Measurements from ENCODE around the gene BCAS3. TPM values are rescaled to one million over a fixed set of nuclear protein-coding genes. Genes with fewer than 3 reads are reported as not detected.
A peak's percentile ranks its signal among the peaks of the same experiment; 100 is the strongest.

Gene BCAS3
- polyA plus RNA-seq, 1 experiment: 17.5 TPM

GRCh38 chr17:61245706-61246135 is 568.1 kb downstream of the BCAS3 start:
- Histone ChIP-seq H3K4me3 (ENCODE audit: low read depth, low read length) (no peak overlapping the region), H3K9me3 (ENCODE audit: control insufficient read depth, insufficient read depth, low read length) (no peaks in the 10 kb centered on the region), H3K27me3 (ENCODE audit: control insufficient read depth, insufficient read depth, low read length) (no peaks in the 10 kb centered on the region), H3K27ac (ENCODE audit: low read depth, low read length) (no peak overlapping the region)
- no peak for TF ChIP-seq CTCF (IDR thresholded peaks at IDR 0.05; ENCODE audit: low read depth, low read length)
- DNase-seq (ENCODE audit: low read depth, low spot score): no peak
- ChIA-PET CTCF (interaction anchor here (0.7 to 0.9 kb wide), 3 partner anchors 43 to 274 kb away, joined by 3 to 11 read pairs (median 4); no protein-coding TSS in a partner anchor), POLR2A (no interaction called here)

- H3K27ac ChIP-seq (ENCODE audit: low read depth, low read length): no peak overlapping the region
- CTCF ChIA-PET: interaction anchor here (0.7 kb wide), 1 partner anchor 14 kb away, joined by 3 read pairs; no protein-coding TSS in a partner anchor
These were observed 569.8 kb downstream of the BCAS3 start for GRCh38 chr17:61247439-61247838.

GRCh38 chr17:61248399-61248798 is 570.7 kb downstream of the BCAS3 start:
- POLR2A ChIA-PET: no interaction called here
- Histone ChIP-seq H3K27me3 (ENCODE audit: control insufficient read depth, insufficient read depth, low read length) (no peaks in the 10 kb centered on the region), H3K9me3 (ENCODE audit: control insufficient read depth, insufficient read depth, low read length) (no peaks in the 10 kb centered on the region), H3K27ac (ENCODE audit: low read depth, low read length) (no peak overlapping the region), H3K4me3 (ENCODE audit: low read depth, low read length) (no peak overlapping the region)
- DNase-seq (ENCODE audit: low read depth, low spot score): no peak
- CTCF ChIA-PET: no interaction called here
- TF ChIP-seq CTCF (IDR thresholded peaks at IDR 0.05; ENCODE audit: low read depth, low read length): no peak

More at GRCh38 chr17:61247439-61247838, 569.8 kb downstream of the BCAS3 start:
- Histone ChIP-seq H3K27me3 (ENCODE audit: control insufficient read depth, insufficient read depth, low read length) (no peaks in the 10 kb centered on the region), H3K4me3 (ENCODE audit: low read depth, low read length) (no peak overlapping the region), H3K9me3 (ENCODE audit: control insufficient read depth, insufficient read depth, low read length) (no peaks in the 10 kb centered on the region)
- POLR2A ChIA-PET: no interaction called here
- TF ChIP-seq CTCF (IDR thresholded peaks at IDR 0.05; ENCODE audit: low read depth, low read length): 0 out of 2 replicates have a peak, but pooled peaks have one; percentile 5
- DNase-seq (ENCODE audit: low read depth, low spot score): no peak

GRCh38 chr17:61249649-61250299 is 572.1 kb downstream of the BCAS3 start:
- H3K4me3 ChIP-seq (ENCODE audit: low read depth, low read length): no peak overlapping the region
- ChIA-PET CTCF (interaction anchor here (0.7 kb wide), 1 partner anchor 140 kb away, joined by 5 read pairs; no protein-coding TSS in a partner anchor), POLR2A (interaction anchor here (0.6 to 1.6 kb wide), 3 partner anchors 49 to 162 kb away, joined by 3 read pairs; no protein-coding TSS in a partner anchor)
- no peaks in the 10 kb centered on the region for H3K9me3 ChIP-seq (ENCODE audit: control insufficient read depth, insufficient read depth, low read length)
- no peak for DNase-seq (ENCODE audit: low read depth, low spot score)
- no peak overlapping the region for H3K27ac ChIP-seq (ENCODE audit: low read depth, low read length)
- no peaks in the 10 kb centered on the region for H3K27me3 ChIP-seq (ENCODE audit: control insufficient read depth, insufficient read depth, low read length)
- TF ChIP-seq CTCF (IDR thresholded peaks at IDR 0.05; ENCODE audit: low read depth, low read length): no peak

GRCh38 chr17:61250335-61250890 is 572.8 kb downstream of the BCAS3 start:
- TF ChIP-seq CTCF (IDR thresholded peaks at IDR 0.05; ENCODE audit: low read depth, low read length): no peak
- ChIA-PET POLR2A (interaction anchor here (1.1 to 1.6 kb wide), 2 partner anchors 58 to 162 kb away, joined by 3 read pairs; no protein-coding TSS in a partner anchor), CTCF (no interaction called here)
- DNase-seq (ENCODE audit: low read depth, low spot score): no peak
- Histone ChIP-seq H3K4me3 (ENCODE audit: low read depth, low read length) (no peak overlapping the region), H3K27me3 (ENCODE audit: control insufficient read depth, insufficient read depth, low read length) (no peaks in the 10 kb centered on the region), H3K27ac (ENCODE audit: low read depth, low read length) (peak overlapping the region; percentile 53), H3K9me3 (ENCODE audit: control insufficient read depth, insufficient read depth, low read length) (no peaks in the 10 kb centered on the region)
